Coronary artery (tissue), 2 donors: ENCODE results near the gene CAPN14.

ENCODE experiments used
- DNase-seq: peaks from one replicate; pipeline ENCODE4 v3.0.0-alpha.2; 2017; ENCODE audit warnings: low spot score
- H3K27ac ChIP-seq, 2 donors: fragments of 200-600 bp; sonication (generic); one replicate each; pipeline ENCODE4 v1.5.1; 2016 to 2019
- H3K4me3 ChIP-seq: fragments of 200-600 bp; sonication (generic); 2 replicates; pipeline ENCODE4 v1.5.1; 2016; ENCODE audit warnings: mild to moderate bottlenecking, moderate library complexity
- TF ChIP-seq, protein P1 (sequence below): fragments of 200-600 bp; sonication (generic); IDR thresholded peaks from one replicate; pipeline ENCODE4 v1.5.1; 2019; ENCODE audit warnings: antibody characterized with exemption

CAPN14 gene

DNA sequence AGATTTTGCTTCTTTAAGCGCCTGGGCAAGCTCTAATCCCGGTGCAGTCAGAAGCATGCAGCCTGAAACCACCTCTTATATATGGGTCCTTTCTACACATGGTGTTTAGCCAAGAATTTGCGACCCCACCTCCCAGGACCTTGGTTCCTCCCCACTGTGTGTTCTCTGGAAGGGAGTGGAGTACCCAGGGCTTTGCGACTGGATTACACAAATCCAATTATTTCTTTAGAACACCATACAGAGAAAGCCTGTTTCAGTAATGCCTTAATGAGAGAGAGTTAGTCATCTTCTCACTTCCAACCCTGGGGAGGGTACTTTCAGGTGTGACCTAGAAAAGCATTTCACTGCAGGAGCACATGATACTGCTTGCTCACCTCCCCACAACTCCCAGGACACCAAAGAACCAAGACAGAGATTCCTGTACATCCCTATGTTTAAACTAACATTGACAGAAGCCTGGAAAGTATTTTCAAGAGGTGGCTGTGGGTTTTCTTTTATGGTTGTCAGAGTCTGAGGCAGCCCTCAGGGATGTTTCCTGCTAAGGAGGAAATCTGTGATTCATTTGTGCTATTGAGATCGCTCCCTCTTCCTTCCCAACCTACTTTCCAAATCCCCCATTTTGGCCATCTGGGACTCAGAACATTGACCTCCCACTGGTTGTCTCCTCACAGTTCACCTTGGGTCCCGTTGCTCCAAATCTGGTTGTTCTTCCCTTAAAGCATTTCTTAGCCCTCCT lies at the start of gene CAPN14:
Gene CAPN14, minus strand, starts transcription at position 51 of the 736 bp plus-strand sequence. CDS start 12,068 bp downstream, outside the sequence.
- Histone ChIP-seq H3K27ac (no peak within 1 kb of the TSS), H3K4me3 (no peak within 1 kb of the TSS)
- TF ChIP-seq, protein P1, sequence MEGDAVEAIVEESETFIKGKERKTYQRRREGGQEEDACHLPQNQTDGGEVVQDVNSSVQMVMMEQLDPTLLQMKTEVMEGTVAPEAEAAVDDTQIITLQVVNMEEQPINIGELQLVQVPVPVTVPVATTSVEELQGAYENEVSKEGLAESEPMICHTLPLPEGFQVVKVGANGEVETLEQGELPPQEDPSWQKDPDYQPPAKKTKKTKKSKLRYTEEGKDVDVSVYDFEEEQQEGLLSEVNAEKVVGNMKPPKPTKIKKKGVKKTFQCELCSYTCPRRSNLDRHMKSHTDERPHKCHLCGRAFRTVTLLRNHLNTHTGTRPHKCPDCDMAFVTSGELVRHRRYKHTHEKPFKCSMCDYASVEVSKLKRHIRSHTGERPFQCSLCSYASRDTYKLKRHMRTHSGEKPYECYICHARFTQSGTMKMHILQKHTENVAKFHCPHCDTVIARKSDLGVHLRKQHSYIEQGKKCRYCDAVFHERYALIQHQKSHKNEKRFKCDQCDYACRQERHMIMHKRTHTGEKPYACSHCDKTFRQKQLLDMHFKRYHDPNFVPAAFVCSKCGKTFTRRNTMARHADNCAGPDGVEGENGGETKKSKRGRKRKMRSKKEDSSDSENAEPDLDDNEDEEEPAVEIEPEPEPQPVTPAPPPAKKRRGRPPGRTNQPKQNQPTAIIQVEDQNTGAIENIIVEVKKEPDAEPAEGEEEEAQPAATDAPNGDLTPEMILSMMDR = no peak
- peak; percentile 14 for DNase-seq

GRCh38 chr2:31266804-31267203 lies 49.5 kb upstream of the CAPN14 start:
- TF ChIP-seq, protein P1 = no peak
- H3K27ac ChIP-seq = no peak overlapping the region
- DNase-seq = no peak
- H3K4me3 ChIP-seq = no peak overlapping the region

GRCh38 chr2:31265234-31265633 lies 47.9 kb upstream of the CAPN14 start:
- DNase-seq = no peak
- H3K4me3 ChIP-seq = no peak overlapping the region
- TF ChIP-seq, protein P1 = no peak
- no peak overlapping the region for H3K27ac ChIP-seq

DNA sequence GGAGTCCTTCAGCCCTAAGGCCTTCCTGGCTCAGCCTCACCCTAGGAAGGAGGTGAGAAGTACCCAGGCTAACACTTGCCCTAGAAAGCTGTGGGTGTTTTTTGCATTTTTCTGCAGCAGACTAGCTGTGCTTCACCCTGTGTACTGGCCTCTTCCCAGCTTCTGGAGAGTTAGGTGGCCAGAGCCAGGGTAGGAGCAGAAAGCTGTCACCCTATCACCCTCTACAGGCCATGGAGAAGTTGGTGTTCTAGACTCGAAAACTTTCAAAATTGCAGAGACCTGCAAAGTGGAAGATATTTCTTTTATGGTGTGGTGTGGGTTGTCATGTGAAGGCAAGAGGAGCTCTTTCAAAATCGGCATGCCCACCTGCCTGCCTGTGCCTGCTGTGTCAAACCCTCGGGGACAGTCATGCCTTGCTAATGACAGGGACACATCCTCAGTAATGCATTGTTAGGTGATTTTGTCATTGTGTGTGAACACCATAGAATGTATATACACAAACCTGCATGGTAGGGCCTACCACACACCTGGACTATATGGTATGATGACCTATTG lies 46.4 kb upstream of the CAPN14 start:
- no peak for DNase-seq
- TF ChIP-seq, protein P1 = no peak
- Histone ChIP-seq H3K4me3 (no peak overlapping the region), H3K27ac (peak overlapping the region in 1 of 2 donors; percentile 39)

GRCh38 chr2:31260870-31261269 lies 43.6 kb upstream of the CAPN14 start:
- DNase-seq = no peak
- TF ChIP-seq, protein P1 = no peak
- no peak overlapping the region for H3K4me3 ChIP-seq
- H3K27ac ChIP-seq = no peak overlapping the region

GRCh38 chr2:31259075-31259474 lies 41.8 kb upstream of the CAPN14 start:
- Histone ChIP-seq H3K27ac (no peak overlapping the region), H3K4me3 (no peak overlapping the region)
- DNase-seq = no peak
- TF ChIP-seq, protein P1 = no peak

- DNase-seq = no peak
- TF ChIP-seq, protein P1 = no peak
- Histone ChIP-seq H3K27ac (no peak overlapping the region), H3K4me3 (no peak overlapping the region)
Observed at GRCh38 chr2:31258351-31258750, 41.0 kb upstream of the CAPN14 start.
